Measurements from ENCODE around the gene CD109. TPM values are rescaled to one million over a fixed set of nuclear protein-coding genes. Genes with fewer than 3 reads are reported as not detected.

The CD109 gene
- total RNA-seq, 4 donors from 2014 or later, result 13.4 to 29.3 (median 20.2) TPM

DNA sequence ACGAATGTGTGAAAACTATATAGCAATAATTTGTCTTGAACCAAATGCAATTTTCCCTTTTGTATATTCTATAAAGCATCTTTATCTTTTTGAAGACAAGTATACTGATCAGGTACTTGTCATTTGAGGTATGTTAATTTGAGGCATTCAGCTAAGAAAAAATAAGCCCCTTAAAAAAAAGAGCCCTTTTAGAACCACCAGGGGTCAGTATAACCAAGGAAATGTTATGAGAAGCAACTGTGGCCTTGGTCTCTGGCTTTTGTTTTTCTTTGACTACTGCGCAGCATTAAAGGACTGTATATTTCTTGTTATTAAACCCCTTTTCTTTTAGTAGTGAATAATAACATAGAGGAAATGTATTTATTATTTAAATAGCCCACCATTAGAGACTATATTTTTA is 43.1 kb downstream of the CD109 start:
- ATAC-seq (ENCODE audit: low FRiP score), result no peak
- TF ChIP-seq, protein P1, sequence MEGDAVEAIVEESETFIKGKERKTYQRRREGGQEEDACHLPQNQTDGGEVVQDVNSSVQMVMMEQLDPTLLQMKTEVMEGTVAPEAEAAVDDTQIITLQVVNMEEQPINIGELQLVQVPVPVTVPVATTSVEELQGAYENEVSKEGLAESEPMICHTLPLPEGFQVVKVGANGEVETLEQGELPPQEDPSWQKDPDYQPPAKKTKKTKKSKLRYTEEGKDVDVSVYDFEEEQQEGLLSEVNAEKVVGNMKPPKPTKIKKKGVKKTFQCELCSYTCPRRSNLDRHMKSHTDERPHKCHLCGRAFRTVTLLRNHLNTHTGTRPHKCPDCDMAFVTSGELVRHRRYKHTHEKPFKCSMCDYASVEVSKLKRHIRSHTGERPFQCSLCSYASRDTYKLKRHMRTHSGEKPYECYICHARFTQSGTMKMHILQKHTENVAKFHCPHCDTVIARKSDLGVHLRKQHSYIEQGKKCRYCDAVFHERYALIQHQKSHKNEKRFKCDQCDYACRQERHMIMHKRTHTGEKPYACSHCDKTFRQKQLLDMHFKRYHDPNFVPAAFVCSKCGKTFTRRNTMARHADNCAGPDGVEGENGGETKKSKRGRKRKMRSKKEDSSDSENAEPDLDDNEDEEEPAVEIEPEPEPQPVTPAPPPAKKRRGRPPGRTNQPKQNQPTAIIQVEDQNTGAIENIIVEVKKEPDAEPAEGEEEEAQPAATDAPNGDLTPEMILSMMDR (IDR thresholded peaks at IDR 0.05), result peak in 2 of 3 donors; percentile 20 to 24
- DNase-seq (ENCODE audit: low spot score), result no peak

DNA sequence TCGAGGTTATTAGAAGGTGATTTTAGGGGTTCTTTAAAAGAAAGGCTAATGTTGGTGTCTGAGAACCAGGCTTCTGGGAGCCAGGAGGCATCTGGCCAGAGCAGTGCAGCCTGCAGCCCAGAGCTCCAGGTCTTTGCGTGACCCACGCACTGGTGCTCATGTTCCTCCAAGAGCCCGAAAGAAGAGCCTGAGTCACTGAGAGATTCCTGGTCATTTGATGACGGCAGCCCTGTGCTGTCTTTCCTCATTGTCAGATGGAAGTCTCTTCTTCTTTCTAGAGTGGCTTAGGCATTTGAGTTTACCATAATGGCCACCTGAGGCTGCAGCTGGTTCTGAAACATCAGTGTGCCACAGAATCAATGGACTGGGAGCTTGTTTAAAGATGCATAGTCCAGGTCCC is 46.4 kb downstream of the CD109 start:
- no peak for ATAC-seq (ENCODE audit: low FRiP score)
- TF ChIP-seq, protein P1 (IDR thresholded peaks at IDR 0.05), result no peak
- DNase-seq (ENCODE audit: low spot score), result no peak

DNA sequence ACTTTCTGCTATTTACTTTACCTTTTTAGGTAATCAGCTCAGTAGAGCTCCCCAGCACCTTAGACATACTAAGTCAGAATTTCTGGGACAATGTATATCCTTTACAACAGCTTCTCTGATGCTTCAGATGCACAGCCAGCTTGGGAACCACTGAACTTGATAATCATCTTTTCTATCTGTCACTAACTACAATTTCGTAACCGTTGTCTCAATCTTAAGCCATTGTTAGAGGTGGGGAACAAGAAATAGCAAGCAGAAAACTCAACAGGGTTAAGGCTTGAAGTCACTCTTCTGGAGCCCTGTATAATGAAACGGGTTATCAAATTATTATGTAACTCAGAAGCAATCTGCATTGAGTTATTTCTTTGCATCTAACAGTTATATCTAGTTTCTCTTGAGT is 47.1 kb downstream of the CD109 start:
- TF ChIP-seq, protein P1 (IDR thresholded peaks at IDR 0.05), result no peak
- ATAC-seq (ENCODE audit: low FRiP score) (no peak), DNase-seq (ENCODE audit: low spot score) (no peak)

DNA sequence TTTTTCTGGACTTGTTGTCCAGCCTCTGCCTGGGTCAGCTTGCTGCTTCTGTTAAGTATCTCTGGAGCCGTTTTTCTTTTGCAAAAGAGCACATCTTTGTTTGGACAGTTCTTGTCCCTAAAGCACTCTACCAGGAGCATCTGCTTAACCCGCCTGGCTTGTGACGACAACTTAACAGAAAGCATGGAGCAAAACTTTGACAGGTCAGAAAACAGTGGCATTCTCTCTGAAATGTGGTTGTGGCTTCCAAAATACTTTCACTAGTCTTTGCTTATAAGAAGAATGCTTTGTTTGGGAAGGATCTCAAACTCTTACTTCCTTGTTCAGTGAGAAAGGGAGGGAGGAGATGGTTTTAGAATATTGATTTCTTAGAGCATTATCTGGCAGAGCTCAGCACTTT is 47.6 kb downstream of the CD109 start:
- TF ChIP-seq, protein P1 (IDR thresholded peaks at IDR 0.05), result no peak
- no peak for DNase-seq (ENCODE audit: low spot score)
- ATAC-seq (ENCODE audit: low FRiP score), result no peak

DNA sequence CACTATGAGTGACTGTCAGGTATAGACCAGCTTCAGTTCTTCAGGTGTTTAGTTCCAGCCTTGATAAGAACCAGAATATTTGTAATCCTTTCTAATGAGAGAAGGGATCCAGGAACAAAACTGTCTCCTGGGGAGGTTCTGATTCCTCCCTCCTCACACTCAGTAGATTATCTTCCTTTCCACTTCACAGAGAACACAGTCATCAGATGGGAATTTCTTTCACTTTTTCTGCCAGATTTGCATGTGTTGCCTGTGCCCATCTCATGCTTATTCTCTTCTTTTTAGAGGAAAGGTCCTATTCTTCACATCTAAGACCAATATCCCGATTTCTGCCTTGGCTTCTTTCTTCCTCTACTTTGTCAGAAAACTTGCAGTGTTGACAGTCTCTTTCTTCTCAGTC is 50.8 kb downstream of the CD109 start:
- no peak for ATAC-seq (ENCODE audit: low FRiP score)
- TF ChIP-seq, protein P1 (IDR thresholded peaks at IDR 0.05), result no peak
- no peak for DNase-seq (ENCODE audit: low spot score)

DNA sequence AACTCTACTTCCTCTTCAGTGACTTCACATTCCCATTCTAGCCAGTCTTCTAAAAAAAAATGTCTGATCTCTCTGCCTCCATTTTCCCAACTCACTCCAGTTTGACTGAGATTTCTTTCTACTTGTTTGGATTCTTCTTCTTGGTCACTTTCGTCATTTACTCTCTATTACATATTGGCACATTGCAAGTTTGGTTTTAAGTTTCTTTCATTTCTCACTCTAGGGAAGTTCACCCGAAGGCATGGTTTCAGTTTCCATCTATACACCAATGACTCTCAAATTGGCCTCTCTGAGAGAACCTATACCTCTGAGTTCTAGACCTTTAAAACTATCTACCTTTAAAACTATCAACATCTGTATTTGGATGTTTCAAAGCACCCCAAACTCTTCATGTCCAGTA is 51.3 kb downstream of the CD109 start:
- DNase-seq (ENCODE audit: low spot score) (no peak), ATAC-seq (ENCODE audit: low FRiP score) (no peak)

DNA sequence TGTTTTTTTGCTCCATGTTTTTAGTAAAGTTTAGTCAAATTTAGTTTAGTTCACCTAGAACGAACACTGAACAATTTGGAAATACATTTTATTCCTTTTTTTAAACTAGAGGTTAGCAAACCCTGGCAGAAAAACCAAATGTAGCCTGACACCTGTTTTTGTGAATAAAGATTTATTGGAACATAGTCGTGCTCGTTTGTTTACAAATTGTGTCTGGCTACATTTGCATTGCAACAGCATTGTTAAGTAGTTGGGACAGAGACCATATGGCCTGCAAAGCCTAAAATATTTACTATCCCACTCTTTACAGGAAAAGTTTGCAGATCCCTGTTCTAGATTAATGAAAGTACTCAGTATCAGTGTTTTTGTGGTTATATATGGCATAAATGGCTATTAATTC is 56.9 kb downstream of the CD109 start:
- no peak for DNase-seq (ENCODE audit: low spot score)
- no peak for ATAC-seq (ENCODE audit: low FRiP score)

More for the DNA sequence above, 51.3 kb downstream of the CD109 start:
- TF ChIP-seq, protein P1 (IDR thresholded peaks at IDR 0.05), result no peak

More for the DNA sequence above, 56.9 kb downstream of the CD109 start:
- TF ChIP-seq, protein P1 (IDR thresholded peaks at IDR 0.05), result no peak
